HG03095 (cell line): ENCODE measurements around the gene RBP4.

ENCODE experiments used
- ATAC-seq: cut with Tn5 transposase; IDR thresholded peaks from one replicate; pipeline ENCODE4 v1.9.1; 2021; ENCODE audit warnings: moderate library complexity; ENCODE audit not compliant: unreplicated experiment

Gene RBP4

GRCh38 chr10:93601146-93601773 is at the start of gene RBP4:
TSS of gene RBP4 (minus strand) at chr10:93601235. CDS start at chr10:93601028, 207 bp downstream.
- ATAC-seq = no peak

DNA sequence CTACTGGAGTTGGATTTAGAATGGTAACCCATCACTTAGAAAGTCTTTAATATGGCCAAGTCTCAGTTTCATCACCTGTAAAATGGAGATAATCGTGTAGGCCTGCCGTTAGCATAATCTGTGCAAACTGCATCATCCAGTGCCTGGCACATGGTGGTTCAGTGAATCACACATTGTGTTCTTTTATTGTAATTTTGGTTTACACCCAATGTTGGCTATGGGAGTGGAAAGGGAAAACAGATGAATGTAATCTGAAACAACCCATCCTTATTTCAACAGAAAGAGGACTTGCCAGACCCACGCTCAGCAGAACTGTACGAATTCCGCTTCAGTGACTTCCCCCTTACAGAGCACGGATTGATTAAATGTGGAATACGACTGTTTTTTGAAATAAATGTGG is 38.8 kb upstream of the RBP4 start:
- no peak for ATAC-seq

DNA sequence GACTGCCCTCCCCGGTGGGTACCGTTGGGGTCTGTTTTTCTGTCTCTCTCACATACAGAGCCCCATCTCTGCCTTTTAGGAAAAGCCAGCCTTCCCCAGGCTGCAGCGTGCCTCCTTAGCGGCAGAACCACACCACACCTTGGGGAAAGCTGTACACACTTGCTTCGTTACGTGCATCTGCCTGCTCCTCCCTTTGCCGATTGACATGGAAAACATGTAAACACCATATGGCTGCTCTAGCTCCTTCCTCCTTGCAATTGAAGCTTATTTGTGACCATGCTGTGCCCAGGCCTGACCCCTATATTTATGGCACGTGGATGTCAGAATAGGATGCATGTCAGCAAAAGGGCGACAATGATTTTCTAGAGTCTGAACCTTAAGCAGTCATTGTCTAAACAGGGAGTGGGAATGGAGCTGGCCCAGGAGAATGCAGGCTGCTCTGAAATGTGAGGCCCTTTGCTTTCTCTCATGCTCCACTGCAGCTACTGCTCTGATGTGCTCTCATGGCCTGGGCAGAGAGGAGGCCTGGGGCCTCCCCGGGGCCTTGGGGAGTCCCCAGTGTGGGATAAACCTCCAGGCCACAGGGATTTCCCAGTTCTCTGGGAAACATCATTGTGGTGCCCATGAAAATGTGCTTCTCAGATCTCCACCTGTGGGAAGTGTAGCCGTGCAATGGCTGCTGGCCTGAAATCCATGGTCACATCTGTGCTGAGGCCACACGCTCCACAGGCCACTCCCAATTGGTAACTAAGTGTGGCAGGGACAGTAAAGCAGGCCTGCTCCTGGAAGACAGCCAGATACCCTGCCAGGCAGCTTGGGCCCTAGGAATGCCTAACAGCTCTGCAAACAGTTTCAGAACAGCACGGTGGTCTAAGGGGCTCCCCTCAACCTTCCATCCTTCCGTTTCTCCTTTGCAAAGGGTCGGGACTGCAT is 29.9 kb upstream of the RBP4 start:
- no peak for ATAC-seq

- no peak for ATAC-seq
These were observed 28.7 kb upstream of the RBP4 start for GRCh38 chr10:93629647-93630305.

DNA sequence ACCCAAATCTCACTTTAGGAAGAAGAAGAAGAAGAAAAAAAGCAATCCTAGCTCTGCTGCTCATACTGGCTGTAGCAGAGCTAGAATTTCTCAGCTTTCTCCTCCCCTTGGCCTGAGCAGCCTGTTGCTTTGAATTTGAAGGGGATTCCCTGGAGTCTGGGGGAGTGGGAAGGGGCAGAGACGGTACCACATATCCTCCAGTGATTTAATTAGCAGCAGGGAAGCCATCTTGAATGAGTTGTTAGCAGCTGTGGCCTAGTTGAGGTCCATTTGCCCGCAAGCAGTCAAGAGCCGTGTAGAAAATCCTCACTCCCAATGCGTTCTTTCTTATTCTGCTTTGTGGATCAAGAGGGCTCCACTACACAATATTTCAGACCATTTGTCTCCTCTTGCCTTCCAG is 27.8 kb upstream of the RBP4 start:
- ATAC-seq = no peak

GRCh38 chr10:93622942-93623341 is 21.9 kb upstream of the RBP4 start:
- ATAC-seq = no peak

- ATAC-seq = no peak
These were observed 19.9 kb upstream of the RBP4 start for GRCh38 chr10:93620925-93621324.

DNA sequence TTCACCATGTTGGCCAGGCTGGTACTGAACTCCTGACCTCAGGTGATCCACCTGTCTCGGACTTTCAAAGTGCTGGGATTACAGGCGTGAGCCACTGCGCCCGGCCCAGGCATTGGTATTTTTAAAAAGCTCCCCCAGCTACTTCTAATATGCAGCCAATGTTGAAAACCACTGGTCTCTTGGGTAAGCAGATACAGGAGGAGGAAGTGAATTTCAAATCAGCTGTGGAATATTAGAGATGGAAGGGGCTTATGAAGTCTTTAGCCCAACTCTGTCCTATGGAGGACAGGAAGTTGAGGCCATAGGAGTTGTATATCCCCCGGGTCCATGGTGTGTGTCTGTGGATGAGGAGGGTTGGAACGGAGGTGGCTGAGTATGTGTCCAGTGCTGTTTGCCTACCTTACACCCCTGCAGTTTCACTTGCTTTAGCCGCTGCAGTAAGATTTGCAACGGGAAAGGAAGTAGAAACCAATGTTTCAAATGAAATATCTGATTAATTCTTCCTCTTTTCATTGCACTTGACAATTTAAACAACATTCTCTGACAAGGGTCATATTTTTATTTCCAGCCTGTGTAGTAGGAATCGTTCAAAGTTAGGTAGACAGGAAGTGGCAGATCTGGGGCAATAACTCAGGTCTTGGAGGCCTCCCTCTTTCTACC is 14.7 kb upstream of the RBP4 start:
- no peak for ATAC-seq

DNA sequence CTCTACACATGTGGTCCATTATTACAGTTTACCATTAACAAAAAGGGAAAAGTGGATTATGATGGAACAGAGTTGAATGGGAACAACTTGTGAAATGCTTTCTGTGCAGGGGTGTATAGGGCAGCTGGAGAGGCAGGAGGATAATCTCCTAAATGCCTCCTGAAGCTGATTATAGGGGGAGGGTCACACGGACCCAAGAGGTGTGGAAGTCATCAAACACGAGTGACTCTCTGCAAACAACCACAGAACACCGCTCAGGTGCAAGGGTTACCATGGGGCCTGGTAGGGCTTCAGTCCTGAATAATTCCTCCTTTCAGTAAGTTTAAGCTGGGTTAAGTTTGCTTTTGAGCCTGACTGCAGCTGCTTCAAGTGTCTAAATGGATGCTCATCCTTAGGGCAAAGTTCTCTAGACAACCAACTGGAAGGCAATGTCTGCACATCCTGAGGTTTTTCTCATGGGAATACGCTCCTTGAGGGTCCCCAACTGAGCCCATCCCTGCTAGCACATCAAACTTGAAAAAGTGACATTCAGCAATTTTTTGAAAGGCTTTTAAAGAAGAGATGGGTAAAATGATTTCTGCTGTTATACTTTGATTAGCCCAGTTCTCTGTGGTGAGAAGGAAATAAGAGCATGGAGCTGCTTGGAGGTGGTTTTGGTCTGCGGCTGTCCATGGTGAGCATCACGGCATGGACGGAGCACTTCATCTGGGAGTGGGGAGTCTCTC is 13.2 kb upstream of the RBP4 start:
- ATAC-seq = no peak

DNA sequence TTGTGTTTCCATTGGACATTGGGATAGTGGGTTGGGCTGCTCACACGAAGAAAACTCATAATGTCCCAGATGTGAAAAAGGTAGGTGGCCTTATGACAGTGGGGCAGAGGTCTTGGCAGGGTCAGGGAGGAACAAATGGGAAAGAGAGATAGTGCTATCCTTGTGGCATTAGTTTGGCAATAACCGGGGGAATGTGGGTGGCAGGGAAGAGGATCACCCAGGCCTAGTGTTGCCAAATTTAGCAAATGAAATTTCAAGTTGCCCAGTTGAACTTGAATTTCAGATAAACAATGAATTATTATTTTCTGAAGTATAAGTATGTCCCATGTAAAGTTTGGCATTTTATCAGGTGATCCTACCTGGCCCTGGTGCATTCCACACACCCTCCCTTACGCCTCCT is 12.1 kb upstream of the RBP4 start:
- no peak for ATAC-seq

GRCh38 chr10:93612311-93612710 is 11.3 kb upstream of the RBP4 start, which contains the start of gene PDE6C:
TSS of gene PDE6C (plus strand) at chr10:93612537. CDS start at chr10:93612726, 189 bp downstream.
- ATAC-seq = no peak

DNA sequence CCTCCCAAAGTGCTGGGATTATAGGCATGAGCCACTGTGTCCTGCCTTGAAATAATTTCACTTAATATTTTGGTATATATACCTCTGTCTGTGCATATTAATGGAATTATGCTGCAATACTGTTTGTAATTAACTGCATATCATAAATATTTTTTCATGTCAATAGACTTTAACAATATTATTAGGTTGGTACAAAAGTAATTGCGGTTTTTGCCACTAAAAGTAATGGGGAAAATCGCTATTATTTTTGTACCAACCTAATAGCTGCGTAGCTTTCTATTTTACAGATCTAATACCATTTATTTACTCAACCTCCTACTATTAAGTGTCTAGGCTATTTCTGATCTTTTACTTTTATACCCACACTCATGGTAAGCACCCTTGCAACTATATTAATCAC is 7.4 kb upstream of the RBP4 start:
- ATAC-seq = no peak

DNA sequence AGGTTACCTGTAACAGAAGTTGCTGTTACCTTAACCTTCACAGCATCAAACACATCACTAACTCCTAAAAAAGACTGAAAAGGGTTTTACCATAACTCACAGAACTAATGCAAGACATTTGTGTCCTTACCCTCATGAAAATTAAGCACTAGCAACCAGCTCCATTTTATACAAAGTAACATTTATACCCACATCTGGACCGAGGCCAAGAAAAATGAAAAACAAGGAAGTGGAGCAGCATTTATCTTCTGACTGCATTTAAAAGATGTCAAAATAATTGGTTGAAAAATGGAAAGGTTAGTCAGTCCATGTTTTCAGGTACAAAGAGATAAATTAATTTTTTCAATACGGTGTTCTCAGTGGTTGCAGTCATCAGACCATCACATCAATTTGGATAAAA is 3.1 kb upstream of the RBP4 start:
- no peak for ATAC-seq

DNA sequence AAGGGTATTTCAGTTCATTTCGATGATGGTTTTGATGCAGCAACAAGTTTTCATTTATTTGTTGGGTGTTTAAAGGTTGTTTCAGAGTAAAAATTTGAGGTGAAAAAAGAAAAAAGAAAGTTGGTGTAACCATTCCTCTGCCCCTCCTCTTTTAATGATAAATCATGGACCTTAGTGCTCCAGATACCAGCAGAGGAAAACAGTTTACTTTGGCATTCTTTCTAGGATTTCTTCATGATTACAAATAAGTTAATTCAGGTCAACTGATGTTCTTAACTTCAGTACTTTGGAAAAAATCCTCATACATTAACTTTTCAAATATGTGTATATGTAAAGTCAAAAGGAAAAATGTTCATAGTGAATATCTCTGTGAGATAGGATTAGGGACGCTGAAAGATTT is 2.0 kb upstream of the RBP4 start:
- ATAC-seq = no peak

DNA sequence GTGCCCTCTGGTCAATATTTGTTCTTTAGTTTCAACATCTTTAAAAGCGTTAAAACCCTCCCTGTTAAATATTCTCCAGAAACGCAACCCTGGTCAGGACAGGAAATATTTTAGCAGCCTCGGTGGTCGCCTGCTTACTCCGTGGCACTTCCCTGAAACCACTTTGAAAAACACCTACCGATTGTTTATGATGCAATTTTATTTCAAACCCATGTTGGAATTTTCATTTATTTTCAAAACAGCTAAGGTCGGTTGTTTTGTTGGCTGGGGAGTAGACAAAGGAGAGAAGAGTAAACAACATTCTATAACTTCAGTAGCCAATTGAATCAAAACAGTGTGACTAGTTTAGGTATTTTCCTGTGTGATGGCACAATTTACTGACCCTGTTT is 733 bp upstream of the RBP4 start:
- no peak for ATAC-seq

- ATAC-seq = no peak
These were observed 439 bp downstream of the RBP4 start for GRCh38 chr10:93600446-93601145.

GRCh38 chr10:93599778-93600177 is 1.3 kb downstream of the RBP4 start:
- ATAC-seq = no peak

- ATAC-seq = no peak
These were observed 1.7 kb downstream of the RBP4 start for GRCh38 chr10:93599335-93599734.

- ATAC-seq = no peak
These were observed 2.9 kb downstream of the RBP4 start for GRCh38 chr10:93598157-93598556.

GRCh38 chr10:93597075-93597599 is 3.9 kb downstream of the RBP4 start:
- no peak for ATAC-seq
